HepG2 (cell line): ENCODE data around the gene DOHH. TPM values are rescaled to one million over a fixed set of nuclear protein-coding genes. Genes with fewer than 3 reads are reported as not detected.

Source experiments
- ATF1 ChIP-seq: IDR thresholded peaks from 2 replicates; pipeline ENCODE4 v1.6.1; 2016; ENCODE audit warnings: mild to moderate bottlenecking, control low read depth
- CBFB ChIP-seq: sonication (generic); formaldehyde crosslinking; IDR thresholded peaks from 2 replicates; pipeline ENCODE4 v1.4.0; 2020; ENCODE audit warnings: missing genetic modification reagents
- HNRNPLL ChIP-seq: fragments of 200-400 bp; formaldehyde crosslinking; IDR thresholded peaks from 2 replicates; pipeline ENCODE4 v1.6.1; 2017; ENCODE audit warnings: mild to moderate bottlenecking, low read depth, low read length; ENCODE audit not compliant: poor library complexity, severe bottlenecking
- KIAA2018 ChIP-seq: sonication (generic); formaldehyde crosslinking; IDR thresholded peaks from 2 replicates; pipeline ENCODE4 v1.5.0; 2020; ENCODE audit warnings: mild to moderate bottlenecking, missing genetic modification reagents, borderline replicate concordance
- POLR2AphosphoS5 ChIP-seq: IDR thresholded peaks from 2 replicates; pipeline ENCODE4 v1.6.1; 2012; ENCODE audit warnings: low read depth, low read length
- SOX5 ChIP-seq: IDR thresholded peaks from 2 replicates; pipeline ENCODE4 v1.6.1; 2016; ENCODE audit warnings: borderline replicate concordance
- SP5 ChIP-seq: IDR thresholded peaks from 2 replicates; pipeline ENCODE4 v1.6.1; 2016; ENCODE audit warnings: low read depth, borderline replicate concordance
- TEF ChIP-seq: sonication (generic); formaldehyde crosslinking; IDR thresholded peaks from 2 replicates; pipeline ENCODE4 v1.5.0; 2020; ENCODE audit warnings: missing genetic modification reagents
- THAP9 ChIP-seq: sonication (generic); formaldehyde crosslinking; IDR thresholded peaks from 2 replicates; pipeline ENCODE4; 2020; ENCODE audit warnings: missing genetic modification reagents, mild to moderate bottlenecking, borderline replicate concordance
- THRA ChIP-seq: sonication (generic); formaldehyde crosslinking; IDR thresholded peaks from 2 replicates; pipeline ENCODE4 v1.4.0; 2020; ENCODE audit warnings: missing genetic modification reagents, borderline replicate concordance
- TMF1 ChIP-seq: sonication (generic); formaldehyde crosslinking; IDR thresholded peaks from 2 replicates; pipeline ENCODE4 v1.8.1; 2022; ENCODE audit warnings: low read depth, missing genetic modification reagents
- TOE1 ChIP-seq: sonication (generic); formaldehyde crosslinking; IDR thresholded peaks from 2 replicates; pipeline ENCODE4 v1.4.0; 2020; ENCODE audit warnings: mild to moderate bottlenecking, missing genetic modification reagents
- ZEB1 ChIP-seq: IDR thresholded peaks from 2 replicates; pipeline ENCODE4 v1.6.1; 2012; ENCODE audit warnings: mild to moderate bottlenecking, low read depth, inconsistent platforms; ENCODE audit not compliant: insufficient replicate concordance
- ZFP82 ChIP-seq: sonication (generic); formaldehyde crosslinking; IDR thresholded peaks from 2 replicates; pipeline ENCODE4 v1.5.1; 2020; ENCODE audit warnings: mild to moderate bottlenecking, missing genetic modification reagents, borderline replicate concordance
- ZNF230 ChIP-seq: sonication (generic); formaldehyde crosslinking; IDR thresholded peaks from 2 replicates; pipeline ENCODE4 v1.4.0; 2020; ENCODE audit warnings: mild to moderate bottlenecking, missing genetic modification reagents
- ZSCAN22 ChIP-seq: sonication (generic); formaldehyde crosslinking; IDR thresholded peaks from 2 replicates; pipeline ENCODE4 v1.4.0; 2020; ENCODE audit warnings: mild to moderate bottlenecking, missing genetic modification reagents
- polyA plus RNA-seq, 8 experiments: library from polyadenylated mRNA; depleted of rRNA in 3 of 8; stranded (reverse) in 7 of 8; unstranded in 1 of 8; fragments of >200 nt; fragmentation: Illumina TruSeq in 4 of 8; extraction: Trizol in 4 of 8; gene quantifications; 2 replicates each; pipeline versions ENCODE4 v1.2.1 to v1.2.3, GENCODE V29; 2011 to 2016; ENCODE audit warnings: low read depth in 4 of 8, missing spikeins in 1 of 8, mixed read lengths in 1 of 8; ENCODE audit not compliant: insufficient read depth in 1 of 8
- total RNA-seq, 5 experiments: library from RNA; depleted of rRNA; stranded (reverse); fragments of >200 nt; fragmentation: Illumina TruSeq; extraction: Trizol; gene quantifications; 2 replicates each; pipeline ENCODE4 v1.2.3, GENCODE V29; 2016; ENCODE audit warnings: low read depth in 1 of 5

DOHH gene
- total and polyA plus RNA-seq, 2 of the 13 experiments (the other 11 are each of a cell fraction or from before 2014, with no cell fraction given) = 3.5 to 13.7 TPM

GRCh38 chr19:3500429-3501101, at the start of gene DOHH (continued):
- TF ChIP-seq ZSCAN22 (CRISPR knock-in tag) = peak; percentile 74; the same call in 1 of the 2 replicates
- TF ChIP-seq THRA (CRISPR knock-in tag) = no peak
- TF ChIP-seq SP5 (CRISPR knock-in tag) = no peak
- peak; percentile 76 for TF ChIP-seq POLR2AphosphoS5
- TF ChIP-seq CBFB (CRISPR knock-in tag) = peak; percentile 93
- TF ChIP-seq ZEB1 = peak; percentile 76
- TF ChIP-seq ATF1 (CRISPR knock-in tag) = no peak
- TF ChIP-seq KIAA2018 (CRISPR knock-in tag) = peak; percentile 89
- TF ChIP-seq HNRNPLL = peak; percentile 55
- TF ChIP-seq THAP9 = peak; percentile 94
- TF ChIP-seq SOX5 (CRISPR knock-in tag) = peak; percentile 28; the same call in 1 of the 2 replicates
- 0 out of 2 replicates have a peak, but pooled peaks have one; percentile 41 for TF ChIP-seq ZFP82 (CRISPR knock-in tag)
- peak; percentile 94 for TF ChIP-seq ZNF230 (CRISPR knock-in tag)
- TF ChIP-seq TEF (CRISPR knock-in tag) = no peak
- 0 out of 2 replicates have a peak, but pooled peaks have one; percentile 33 for TF ChIP-seq TMF1
- TF ChIP-seq TOE1 (CRISPR knock-in tag) = no peak
